GM12878 (cell line): ENCODE results near the gene FANCG. TPM values are rescaled to one million over a fixed set of nuclear protein-coding genes. Genes with fewer than 3 reads are reported as not detected.

Experiments
- ATAC-seq: fragments of 200-7000 bp; cut with Tn5 transposase; 3 replicates; pipeline ENCODE4 v1.9.1; 2020; ENCODE audit warnings: mild to moderate bottlenecking, moderate library complexity
- BruUV-seq: library from RNA; stranded (reverse); fragments of 400-500 nt; replicated peaks from 2 replicates; lab custom pipeline; 2021; lab: Mats Ljungman, UMichigan
- CTCF ChIA-PET: fragments of 300-600 bp; sonication (Branson Sonifier 250); formaldehyde crosslinking; extraction: SDS; loops from one replicate; lab custom pipeline; 2021; ENCODE audit warnings: inconsistent platforms; lab: Yijun Ruan, JAX
- POLR2A ChIA-PET: fragments of 350-600 bp; formaldehyde crosslinking; extraction: SDS; loops from one replicate; lab custom pipeline; 2021; ENCODE audit warnings: inconsistent platforms; lab: Charles Lee
- RAD21 ChIA-PET: fragments of 300-600 bp; sonication (Branson Sonifier 250); formaldehyde crosslinking; loops from one replicate; lab custom pipeline; 2023; ENCODE audit warnings: antibody characterized with exemption; ENCODE audit not compliant: unreplicated experiment; lab: Charles Lee
- SMC1A ChIA-PET: fragments of 300-600 bp; sonication (Branson Sonifier 250); formaldehyde crosslinking; loops from one replicate; lab custom pipeline; 2023; ENCODE audit not compliant: unreplicated experiment, uncharacterized antibody; lab: Charles Lee
- DNase-seq: peaks from one replicate; pipeline ENCODE4 v3.0.0-alpha.2; 2011; ENCODE audit warnings: low read depth, low spot score
- FAIRE-seq: peaks from 3 replicates; lab custom pipeline; 2011; peaks lifted over from hg19 to GRCh38; lab: Jason Lieb, UNC
- H2AFZ ChIP-seq: 2 replicates; pipeline ENCODE4 v1.6.0; 2011; ENCODE audit warnings: low read depth, low read length, control low read depth; ENCODE audit not compliant: control insufficient read depth
- H3K27ac ChIP-seq: 2 replicates; pipeline ENCODE4 v1.5.1; 2011; ENCODE audit warnings: control low read depth; ENCODE audit not compliant: control insufficient read depth, insufficient read depth
- H3K27me3 ChIP-seq, 2 experiments: replicated peaks in 1 of 2; 2 replicates each; pipeline versions ENCODE4 v1.6.0 to v1.6.1; 2011; ENCODE audit warnings: low read length in 1 of 2; ENCODE audit not compliant: control insufficient read depth in 2 of 2, insufficient read depth in 2 of 2
- H3K36me3 ChIP-seq, 2 experiments: 2 replicates each; pipeline ENCODE4 v1.5.1; 2011; ENCODE audit warnings: low read length in 1 of 2; ENCODE audit not compliant: control insufficient read depth in 2 of 2, insufficient read depth in 2 of 2
- H3K4me1 ChIP-seq: 2 replicates; pipeline ENCODE4 v1.6.1; 2011; ENCODE audit warnings: mild to moderate bottlenecking, low read length, moderate library complexity, mixed read lengths; ENCODE audit not compliant: control insufficient read depth, insufficient read depth
- H3K4me2 ChIP-seq: 2 replicates; pipeline ENCODE4 v1.6.0; 2011; ENCODE audit warnings: control low read depth; ENCODE audit not compliant: control insufficient read depth, insufficient read depth
- H3K4me3 ChIP-seq: fragments of 200-600 bp; sonication (generic); 2 replicates; pipeline ENCODE4 v1.5.1; 2016
- H3K79me2 ChIP-seq: 2 replicates; pipeline ENCODE4 v1.6.0; 2011; ENCODE audit warnings: low read length; ENCODE audit not compliant: control insufficient read depth, insufficient read depth
- H3K9ac ChIP-seq: 2 replicates; pipeline ENCODE4 v1.8.0; 2011; ENCODE audit warnings: low read length, control low read depth, mixed read lengths; ENCODE audit not compliant: control insufficient read depth, insufficient read depth
- H3K9me3 ChIP-seq: replicated peaks from 3 replicates; pipeline ENCODE4 v1.5.1; 2011; ENCODE audit warnings: mild to moderate bottlenecking, low read length; ENCODE audit not compliant: control insufficient read depth, insufficient read depth
- H4K20me1 ChIP-seq: 2 replicates; pipeline ENCODE4 v1.6.0; 2011; ENCODE audit not compliant: control insufficient read depth, insufficient read depth
- CEBPZ ChIP-seq: fragments of 150-350 bp; IDR thresholded peaks from 2 replicates; pipeline ENCODE4 v1.6.1; 2016; ENCODE audit warnings: low read depth, low read length
- EED ChIP-seq: sonication (generic); IDR thresholded peaks from 2 replicates; pipeline ENCODE4 v1.6.1; 2016; ENCODE audit warnings: antibody characterized with exemption, low read depth
- EP300 ChIP-seq, 2 experiments: fragments of 150-350 bp in 1 of 2; IDR thresholded peaks; 2 replicates each; pipeline ENCODE4 v1.6.1; 2011 to 2012; ENCODE audit warnings: low read depth in 2 of 2, low read length in 2 of 2, borderline replicate concordance in 1 of 2, improper control_type of control experiment in 1 of 2, inconsistent platforms in 1 of 2; ENCODE audit not compliant: control insufficient read depth in 1 of 2
- GABPA ChIP-seq: IDR thresholded peaks from 2 replicates; pipeline ENCODE4 v1.6.1; 2014; ENCODE audit warnings: antibody characterized with exemption, low read depth, mild to moderate bottlenecking, inconsistent platforms
- HDGF ChIP-seq: fragments of 450-650 bp; IDR thresholded peaks from 2 replicates; pipeline ENCODE4 v1.6.1; 2016; ENCODE audit warnings: antibody characterized with exemption
- IRF5 ChIP-seq: fragments of 450-650 bp; IDR thresholded peaks from 2 replicates; pipeline ENCODE4 v1.6.1; 2017; ENCODE audit warnings: borderline replicate concordance
- KLF5 ChIP-seq: fragments of 450-650 bp; IDR thresholded peaks from 2 replicates; pipeline ENCODE4 v1.6.1; 2014; ENCODE audit warnings: mild to moderate bottlenecking; ENCODE audit not compliant: partially characterized antibody
- ZNF24 ChIP-seq: fragments of 450-650 bp; IDR thresholded peaks from 2 replicates; pipeline ENCODE4 v1.6.1; 2017; ENCODE audit warnings: antibody characterized with exemption, mild to moderate bottlenecking
- WGBS: methylation state at CpG from one replicate; pipeline ENCODE4 v1.1.6; 2016; ENCODE audit warnings: low lambda C conversion rate; ENCODE audit not compliant: insufficient replicate concordance, insufficient coverage; ENCODE audit errors: missing lambda C conversion rate; 5-methylcytosine and 5-hydroxymethylcytosine counted together
- in situ Hi-C: fragments of 300-500 bp; cut with MboI; formaldehyde crosslinking; loops from 9 replicates; pipeline ENCODE4 v1.14.3; 2018; ENCODE audit warnings: mixed read lengths
- intact Hi-C: fragments of 100-400 bp; cut with micrococcal nuclease; formaldehyde crosslinking; loops from one replicate; pipeline ENCODE4 v1.14.2; 2022; ENCODE audit not compliant: unreplicated experiment
- polyA plus RNA-seq, 11 experiments: library from polyadenylated mRNA; depleted of rRNA in 4 of 11; unstranded in 6 of 11; stranded (reverse) in 5 of 11; fragments of >200 nt; fragmentation: Nextera tagmentation in 4 of 11; fragmentation: Illumina TruSeq in 1 of 11; extraction: Ambion mirVana in 4 of 11; extraction: Trizol in 1 of 11; gene quantifications; 1 replicate in 1 of 11; 2 replicates in 10 of 11; pipeline versions ENCODE4 v1.2.1 to v1.2.3, GENCODE V29; 2011 to 2016; ENCODE audit warnings: inconsistent platforms in 2 of 11, missing spikeins in 2 of 11, low read depth in 1 of 11
- total RNA-seq, 4 experiments: library from RNA; depleted of rRNA in 3 of 4; stranded (reverse); fragments of >200 nt in 3 of 4; fragmentation: Illumina TruSeq in 1 of 4; extraction: Trizol in 1 of 4; gene quantifications; 2 replicates each; pipeline versions ENCODE4 v1.2.1 to v1.2.3, GENCODE V29; 2013 to 2021

Gene FANCG
- total and polyA plus RNA-seq, 10 of the 15 experiments (the other 5 are each of a cell fraction or from before 2014, with no cell fraction given): 16.4 to 78.7 (median 45.4) TPM

GRCh38 chr9:35074141-35074540, 5.6 kb downstream of the FANCG start:
- ChIA-PET SMC1A (no interaction called here), POLR2A (no interaction called here), CTCF (interaction anchor here (0.7 kb wide), 1 partner anchor 819 kb away, joined by 3 read pairs; no protein-coding TSS in a partner anchor), RAD21 (no interaction called here)
- Histone ChIP-seq H3K27me3 (no peaks in the 10 kb centered on the region), H3K9me3 (no peaks in the 10 kb centered on the region), H3K4me2 (no peak overlapping the region), H2AFZ (no peak overlapping the region), H3K4me1 (peaks cover 14% of the 10 kb centered on the region), H4K20me1 (peaks cover 13% of the 10 kb centered on the region), H3K9ac (no peak overlapping the region), H3K27ac (no peak overlapping the region), H3K4me3 (no peak overlapping the region), H3K79me2 (peaks cover 48% of the 10 kb centered on the region), H3K36me3 (peaks cover 0 to 13% of the 10 kb centered on the region in 2 experiments; a peak in 3 of 4 replicates)
- WGBS: 95% methylated on average over 6 of the region's 6 CpGs
- no peak for ATAC-seq
- no peak for FAIRE-seq
- TF ChIP-seq EED (no peak), KLF5 (no peak), EP300 (IDR thresholded peaks at IDR 0.05; ENCODE audit: borderline replicate concordance in 1 of 2, control insufficient read depth in 1 of 2, low read depth in 2 of 2, low read length in 2 of 2) (no peak), IRF5 (no peak), CEBPZ (no peak), ZNF24 (no peak), GABPA (no peak), HDGF (no peak)
- DNase-seq: no peak
- no TSS peak for BruUV-seq
- in situ Hi-C loops (no loop called here), intact Hi-C loops (loop anchor here (5.0 to 10.0 kb wide), 3 partner anchors 38 to 651 kb away; partner anchors contain the start of gene DNAJB5)
